SW 1271 (cell line): ENCODE measurements around the gene SETD4.
"Not testable (repeated sequence)": the region's sequence is repeated elsewhere in the genome, so short reads cannot be mapped to it uniquely, and the experiment has no call there.

ENCODE experiments used
- DNase-seq, 2 experiments: peaks; one replicate each; lab custom pipeline; 2025; lab: John Stamatoyannopoulos, UW

Gene SETD4

DNA sequence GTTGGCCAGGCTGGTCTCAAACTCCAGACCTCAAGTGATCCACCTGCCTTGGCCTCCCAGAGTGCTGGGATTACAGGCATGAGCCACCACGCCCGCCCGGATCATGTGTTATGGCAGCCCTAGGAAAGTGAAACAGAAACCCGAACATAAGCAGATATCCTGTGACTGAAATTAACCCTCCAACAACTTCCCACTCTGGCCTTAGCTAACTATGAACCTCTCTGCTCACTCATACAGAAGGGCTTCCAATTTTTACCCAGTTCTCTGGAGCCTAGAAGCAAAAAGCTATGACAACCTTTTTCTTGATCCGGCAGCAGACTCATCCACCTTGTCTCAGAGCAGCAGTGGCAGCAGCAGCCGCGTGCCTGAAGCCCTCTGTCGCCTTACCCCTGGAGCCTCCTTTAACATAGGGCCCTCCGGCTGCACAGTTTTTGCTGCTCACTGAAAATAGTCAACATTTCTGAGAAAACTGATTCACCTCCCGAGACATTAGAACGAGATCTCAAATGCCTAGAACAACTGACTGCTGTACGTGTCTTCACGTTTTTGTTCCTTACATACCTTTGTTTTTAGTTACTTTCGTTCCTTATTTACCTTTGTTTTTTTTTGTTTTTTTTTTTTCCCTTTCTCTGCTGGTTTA, 18.8 kb upstream of the SETD4 start:
- DNase-seq: no peak

DNA sequence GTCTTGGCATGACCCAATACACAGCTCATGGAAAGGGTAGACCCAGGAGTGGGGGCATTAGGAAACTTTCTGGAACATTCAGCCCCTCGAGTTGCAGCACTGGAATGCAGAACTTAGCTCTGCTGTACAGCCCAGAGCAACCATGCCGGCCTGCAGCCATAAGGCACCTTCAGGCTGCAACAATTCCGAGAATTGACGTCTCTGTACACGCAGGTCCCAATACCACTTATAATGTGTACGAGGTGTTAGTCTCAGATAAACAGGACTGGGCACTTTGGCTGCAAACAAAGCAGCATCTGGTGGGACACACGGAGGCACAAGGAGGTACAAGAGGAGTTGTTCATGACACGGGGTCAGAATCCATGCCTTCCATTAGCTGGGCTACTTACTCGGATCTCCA, 17.4 kb upstream of the SETD4 start:
- no peak for DNase-seq

DNA sequence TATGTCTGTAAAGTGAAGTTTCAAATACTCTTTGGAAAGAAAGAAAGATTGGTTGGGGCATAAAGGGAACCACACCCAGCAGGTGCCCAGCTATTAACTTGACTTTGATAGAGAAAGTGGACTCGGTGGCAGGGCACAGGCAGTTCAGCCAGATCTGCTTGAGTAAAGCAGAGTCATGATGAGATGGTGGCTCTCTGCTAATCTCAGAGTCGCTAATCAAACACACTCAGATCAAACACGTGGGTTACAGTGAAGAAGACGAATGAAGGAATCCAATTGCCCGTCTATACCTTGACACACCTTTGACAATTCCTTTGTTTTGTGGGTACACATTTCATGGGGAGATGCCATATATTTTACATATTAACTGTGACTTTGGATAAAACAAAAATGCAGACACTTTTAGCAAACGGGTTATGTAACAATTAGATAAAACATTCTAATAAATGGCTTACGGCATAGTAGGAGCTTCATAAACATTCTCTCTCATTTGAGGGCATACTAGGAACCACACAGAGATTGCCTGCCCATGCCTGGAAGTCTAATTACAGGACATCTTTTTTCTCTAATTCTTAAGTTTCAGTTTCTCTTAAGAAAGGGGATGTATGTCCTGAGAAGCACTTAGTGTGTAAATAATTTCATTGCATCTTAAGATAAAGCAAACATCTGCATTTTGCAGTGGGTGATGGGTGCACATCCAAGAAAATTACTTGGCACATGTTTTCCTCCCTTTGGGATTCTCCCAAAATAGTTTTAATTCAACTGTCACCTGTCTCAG, 16.7 kb upstream of the SETD4 start:
- no peak for DNase-seq

DNA sequence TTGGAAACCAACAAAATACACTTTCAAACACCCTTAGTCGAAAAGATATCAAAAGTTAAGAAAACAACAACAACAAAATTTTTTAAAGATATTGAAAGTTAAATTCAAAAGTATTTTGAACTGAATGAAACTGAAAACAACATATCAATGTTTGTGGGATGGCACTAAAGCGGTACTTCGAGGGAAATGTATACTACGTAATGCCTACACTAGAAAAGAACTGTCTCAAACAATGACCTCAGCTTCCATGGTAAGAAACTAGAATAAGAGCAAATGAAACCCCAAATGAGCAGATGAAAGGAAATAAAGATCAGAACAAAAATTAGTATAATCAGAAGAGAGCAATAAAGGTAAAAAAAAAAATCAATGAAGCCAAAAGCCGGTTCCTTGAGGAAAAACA, 15.6 kb upstream of the SETD4 start:
- DNase-seq: no peak

DNA sequence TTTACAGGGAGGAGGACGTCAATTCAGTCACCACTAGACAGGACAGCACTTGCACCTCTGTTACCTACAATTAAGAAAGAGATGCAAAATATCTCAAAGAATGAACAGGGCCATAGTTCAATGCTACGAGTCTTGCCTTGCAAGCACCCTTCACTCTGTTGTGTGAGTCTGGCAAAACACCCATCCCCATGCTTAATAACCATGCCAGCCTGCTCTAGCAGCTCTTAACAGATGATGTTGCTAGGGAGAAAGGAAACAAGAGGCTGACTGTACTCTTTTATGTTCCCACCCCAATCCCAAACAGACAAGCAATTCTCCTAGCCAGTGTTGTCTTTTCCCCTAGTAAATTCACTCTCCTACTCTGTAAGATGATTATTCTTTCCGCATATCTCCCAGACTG, 14.8 kb upstream of the SETD4 start:
- DNase-seq: no peak

DNA sequence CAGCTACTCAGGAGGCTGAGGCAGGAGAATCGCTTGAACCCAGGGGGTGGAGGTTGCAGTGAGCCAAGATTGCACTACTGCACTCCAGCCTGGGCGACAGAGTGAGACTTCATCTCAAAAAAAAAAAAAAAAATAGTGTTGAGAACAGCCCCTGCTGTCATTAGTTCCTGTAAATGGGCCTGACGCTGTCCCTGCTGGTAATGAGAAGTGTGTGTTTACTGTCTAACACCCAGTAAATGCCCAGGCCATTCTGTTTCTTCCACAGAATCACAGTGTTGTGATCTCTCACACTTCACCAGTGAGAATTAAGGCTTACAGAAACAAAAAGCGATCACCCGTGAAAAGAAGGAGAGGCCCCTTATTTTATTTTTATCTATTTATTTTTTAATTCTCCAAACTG, 13.6 kb upstream of the SETD4 start:
- not testable (repeated sequence) for DNase-seq

DNA sequence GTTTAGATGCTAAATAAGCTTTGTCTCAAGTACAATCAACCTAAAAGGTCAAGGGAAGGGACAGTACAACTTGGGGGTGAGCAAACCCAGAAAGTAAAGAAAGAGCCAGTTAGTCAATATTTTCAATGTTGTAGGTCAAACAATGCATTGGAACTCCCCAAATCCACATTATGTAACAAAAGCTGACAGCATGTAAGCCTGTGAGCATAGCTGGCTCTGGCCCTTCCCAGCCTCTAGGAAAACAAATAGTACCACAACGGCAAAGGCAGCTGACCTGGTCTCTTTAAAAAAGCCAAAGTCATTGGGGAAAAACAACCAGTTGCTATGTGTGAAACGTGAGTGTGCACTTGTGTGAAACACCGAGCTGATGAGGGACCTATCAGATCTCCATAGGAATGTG, 12.9 kb upstream of the SETD4 start:
- DNase-seq: no peak

DNA sequence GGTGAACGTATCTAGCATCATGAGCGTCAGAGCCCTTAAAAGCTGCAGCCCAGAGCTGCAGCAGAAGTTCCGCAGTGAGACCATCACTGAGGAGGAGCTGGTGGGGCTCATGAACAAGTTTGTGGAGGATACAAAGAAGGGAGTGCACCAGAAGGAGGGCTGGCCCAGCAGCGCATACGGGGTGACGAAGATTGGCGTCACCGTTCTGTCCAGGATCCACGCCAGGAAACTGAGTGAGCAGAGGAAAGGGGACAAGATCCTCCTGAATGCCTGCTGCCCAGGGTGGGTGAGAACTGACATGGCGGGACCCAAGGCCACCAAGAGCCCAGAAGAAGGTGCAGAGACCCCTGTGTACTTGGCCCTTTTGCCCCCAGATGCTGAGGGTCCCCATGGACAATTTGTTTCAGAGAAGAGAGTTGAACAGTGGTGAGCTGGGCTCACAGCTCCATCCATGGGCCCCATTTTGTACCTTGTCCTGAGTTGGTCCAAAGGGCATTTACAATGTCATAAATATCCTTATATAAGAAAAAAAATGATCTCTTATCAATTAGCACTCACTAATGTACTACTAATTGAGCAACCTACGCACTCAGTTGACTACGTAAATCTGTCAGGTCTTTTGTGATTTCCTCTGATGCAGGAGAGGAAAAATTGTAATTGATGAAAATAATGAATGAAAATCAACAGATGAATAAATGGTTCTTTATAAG, 12.3 kb upstream of the SETD4 start:
- no peak for DNase-seq

DNA sequence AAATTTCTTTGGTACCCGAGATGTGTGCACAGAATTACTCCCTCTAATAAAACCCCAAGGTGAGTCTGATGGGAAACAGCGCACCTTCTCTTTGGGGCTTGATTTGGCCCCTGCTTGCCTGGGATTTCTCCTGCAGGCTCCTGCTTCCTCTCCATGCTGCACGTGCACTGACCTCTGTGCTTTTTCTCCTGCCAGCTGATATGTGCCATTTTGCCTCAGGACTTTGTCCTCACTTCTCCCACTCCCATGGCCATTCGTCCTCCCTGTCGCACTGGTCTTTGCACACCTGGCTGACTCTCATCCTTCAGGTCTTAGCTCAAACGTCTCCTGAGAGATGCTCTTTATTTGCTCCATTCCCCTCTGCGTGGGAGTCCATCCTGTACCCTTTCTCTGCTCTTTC, 10.7 kb upstream of the SETD4 start:
- no peak for DNase-seq

DNA sequence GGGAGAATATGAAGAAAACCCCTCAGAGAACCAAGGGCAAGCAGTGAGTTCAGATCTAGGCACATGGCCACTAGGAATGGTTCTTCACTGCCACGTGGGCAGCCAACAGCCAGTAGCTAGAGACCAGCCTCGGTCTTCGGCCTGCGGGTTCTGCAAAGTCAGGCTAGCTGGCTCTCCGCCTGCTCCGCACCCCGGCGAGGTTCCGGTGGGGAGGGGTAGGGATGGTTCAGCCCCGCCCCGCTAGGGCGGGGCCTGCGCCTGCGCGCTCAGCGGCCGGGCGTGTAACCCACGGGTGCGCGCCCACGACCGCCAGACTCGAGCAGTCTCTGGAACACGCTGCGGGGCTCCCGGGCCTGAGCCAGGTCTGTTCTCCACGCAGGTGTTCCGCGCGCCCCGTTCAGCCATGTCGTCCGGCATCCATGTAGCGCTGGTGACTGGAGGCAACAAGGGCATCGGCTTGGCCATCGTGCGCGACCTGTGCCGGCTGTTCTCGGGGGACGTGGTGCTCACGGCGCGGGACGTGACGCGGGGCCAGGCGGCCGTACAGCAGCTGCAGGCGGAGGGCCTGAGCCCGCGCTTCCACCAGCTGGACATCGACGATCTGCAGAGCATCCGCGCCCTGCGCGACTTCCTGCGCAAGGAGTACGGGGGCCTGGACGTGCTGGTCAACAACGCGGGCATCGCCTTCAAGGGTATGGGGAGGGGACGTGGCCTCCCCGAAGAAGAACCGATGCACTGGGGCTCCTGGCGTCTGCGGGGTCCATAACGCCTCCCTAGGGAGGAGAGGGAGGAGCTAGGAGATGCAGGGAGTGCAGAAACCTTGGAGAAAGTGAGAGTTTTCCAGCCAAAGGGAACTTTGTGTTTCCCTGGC, 9.6 kb upstream of the SETD4 start, which contains the start of gene CBR1:
Gene CBR1, plus strand, starts transcription at position 312 of the 871 bp plus-strand sequence. Its CDS starts 92 bp downstream, at position 404.
- peak in 1 of 2 experiments; percentile 30 for DNase-seq

DNA sequence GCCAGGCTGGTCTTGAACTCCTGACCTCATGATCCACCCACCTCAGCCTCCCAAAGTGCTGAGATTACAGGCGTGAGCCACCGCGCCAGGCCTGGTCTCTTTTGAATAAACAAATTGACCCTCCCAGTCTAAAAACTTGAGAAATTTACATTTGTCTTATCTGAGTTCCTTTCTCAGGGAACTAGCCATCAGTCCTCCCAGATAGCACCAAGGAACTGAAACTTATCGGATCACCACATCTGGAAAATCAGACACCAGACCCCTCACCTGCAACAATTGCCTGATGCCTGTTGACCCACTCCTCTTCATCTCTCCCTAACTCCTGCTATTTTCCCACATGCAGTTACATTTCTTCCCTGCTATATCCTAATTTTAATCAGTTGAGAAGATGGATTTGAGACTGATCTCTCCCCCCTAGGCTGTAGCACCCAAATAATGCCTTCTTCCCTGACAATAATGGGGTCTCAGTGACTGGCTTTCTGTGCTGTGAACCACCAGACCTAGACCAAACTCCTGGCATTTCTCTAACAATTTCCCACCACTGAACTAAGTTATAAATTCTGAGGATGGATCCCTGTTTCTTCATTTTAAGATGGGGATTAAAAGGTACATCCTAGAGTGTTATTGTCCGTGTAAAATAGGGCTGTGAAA, 8.5 kb upstream of the SETD4 start:
- no peak for DNase-seq

DNA sequence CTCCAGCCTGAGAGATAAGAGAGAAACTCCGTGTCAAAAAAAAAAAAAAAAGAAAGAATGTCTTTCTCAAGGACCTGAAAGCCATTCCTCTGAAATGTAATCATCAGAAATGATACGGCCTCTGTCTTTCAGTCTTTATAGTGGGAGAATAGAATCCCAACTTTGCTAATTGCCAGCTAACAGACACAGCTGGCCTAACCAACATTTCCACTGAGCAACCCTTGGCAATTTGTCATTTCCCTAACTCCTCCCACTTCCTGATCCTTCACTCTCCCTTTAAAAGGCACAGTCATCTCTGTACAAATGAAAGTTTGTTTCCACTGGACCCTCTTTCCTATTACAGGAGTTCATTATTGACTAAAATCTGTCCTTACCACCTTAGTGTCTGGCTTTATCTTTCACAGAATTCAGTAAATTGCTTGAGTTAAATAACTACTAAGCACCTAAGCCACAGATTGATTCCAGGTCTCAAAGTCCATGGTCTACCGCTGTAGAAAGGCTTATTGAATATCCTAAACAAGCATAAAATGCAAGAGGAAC, 5.2 kb upstream of the SETD4 start:
- DNase-seq: peak in 1 of 2 experiments; percentile 8

DNA sequence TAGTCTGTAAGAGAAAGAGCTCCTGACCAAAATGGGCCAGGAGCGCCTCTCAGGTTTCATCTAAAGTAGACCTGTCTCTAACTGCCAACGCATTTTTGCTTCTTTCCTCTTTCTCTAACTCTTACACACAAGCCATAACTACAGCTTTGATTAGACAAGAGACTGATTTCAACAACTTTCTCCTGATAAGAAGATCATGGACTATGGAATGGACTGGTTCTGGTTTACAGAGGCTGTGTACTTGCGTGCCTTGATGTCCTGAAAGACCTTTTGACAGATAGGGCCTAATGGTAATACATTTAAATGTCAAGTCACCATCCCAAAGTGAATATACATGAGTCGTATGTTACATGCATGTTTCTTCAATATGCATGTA, 3.7 kb upstream of the SETD4 start:
- DNase-seq: no peak

DNA sequence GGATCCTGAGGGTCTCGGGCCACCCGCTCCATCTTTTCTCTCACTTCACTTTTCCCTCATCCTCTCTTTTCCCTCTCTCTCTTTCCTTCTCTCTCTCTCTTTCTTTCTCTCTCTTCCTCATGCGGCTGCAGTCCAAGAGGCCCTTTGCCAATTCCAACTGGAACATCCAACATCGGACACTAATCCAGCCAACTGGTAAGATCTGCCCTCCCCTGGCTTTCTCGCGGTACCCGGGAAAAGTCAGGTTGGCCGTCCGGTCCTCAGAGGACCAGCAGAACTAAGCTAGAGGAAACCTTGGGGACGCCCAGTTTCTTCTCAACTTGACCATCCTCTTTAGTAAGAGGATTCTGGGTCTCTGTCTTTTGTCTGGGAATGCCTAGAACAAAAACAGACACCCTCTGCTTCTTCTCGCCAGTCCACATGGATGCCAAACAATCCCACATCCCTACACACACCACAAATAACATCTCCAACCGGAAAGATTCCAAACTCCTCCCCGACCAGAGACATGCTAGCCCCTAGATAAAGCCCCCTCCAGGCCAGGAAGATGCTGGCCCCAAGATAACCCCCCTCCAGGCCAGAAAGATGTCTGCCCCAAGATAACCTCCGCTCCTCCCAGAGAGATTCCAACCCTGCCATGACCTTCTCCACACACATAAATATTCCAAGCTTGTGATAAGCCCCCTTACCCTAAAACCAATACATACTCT, 3.2 kb upstream of the SETD4 start:
- no peak for DNase-seq

DNA sequence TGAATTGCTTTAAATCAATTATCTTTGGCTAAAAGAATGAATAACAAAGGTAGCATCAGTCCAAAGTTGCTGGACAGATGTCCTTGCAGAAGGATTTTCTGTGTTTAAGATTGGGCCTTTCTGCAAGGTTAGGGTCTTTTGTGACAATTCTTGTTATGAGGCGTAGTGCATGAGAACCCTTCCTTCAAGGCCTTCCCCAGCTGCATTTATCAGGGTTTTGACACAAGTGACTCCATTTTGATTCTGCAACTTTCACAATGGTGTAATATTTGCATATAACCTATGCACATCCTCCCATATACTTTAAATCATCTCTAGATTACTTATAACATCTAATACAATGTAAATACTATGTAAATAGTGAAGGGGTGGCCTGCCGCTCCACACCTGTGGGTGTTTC, 1.1 kb upstream of the SETD4 start:
- DNase-seq: no peak

DNA sequence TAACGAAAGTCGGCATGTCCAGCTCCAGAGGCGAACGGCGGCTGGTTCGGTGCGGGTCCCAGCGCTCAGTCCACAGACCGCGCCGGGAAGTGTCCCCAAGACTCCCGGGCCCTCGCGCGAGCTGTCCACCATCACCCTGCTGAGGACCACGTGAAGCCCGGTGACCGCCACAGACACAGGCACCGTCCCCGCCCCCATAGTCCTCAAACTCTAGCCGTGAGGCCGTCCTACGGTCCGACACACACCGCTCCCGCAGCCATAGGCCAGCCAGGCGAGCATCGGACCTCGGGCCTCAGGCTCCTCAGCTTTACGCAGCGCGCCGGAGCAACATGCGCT, 535 bp downstream of the SETD4 start:
- DNase-seq: peak in 1 of 2 experiments; percentile 41

DNA sequence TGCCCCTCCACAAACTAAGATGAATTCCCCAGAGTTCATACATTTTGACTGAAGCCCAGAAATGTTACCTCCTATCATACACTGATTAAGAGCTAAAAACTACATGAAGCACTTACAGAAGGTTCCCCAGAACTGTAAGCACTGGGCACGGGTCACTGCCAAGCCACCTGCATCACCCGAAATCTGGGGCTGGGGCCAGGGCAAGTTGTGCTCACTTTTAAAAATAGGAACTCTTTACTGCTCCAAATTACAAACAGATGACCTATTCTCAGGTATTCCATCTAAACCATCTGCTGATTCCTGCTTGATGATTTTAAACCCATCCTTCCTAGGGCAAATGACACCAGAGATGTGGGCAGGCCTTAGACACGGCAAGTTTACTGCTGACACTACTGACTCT, 4.8 kb downstream of the SETD4 start:
- no peak for DNase-seq

DNA sequence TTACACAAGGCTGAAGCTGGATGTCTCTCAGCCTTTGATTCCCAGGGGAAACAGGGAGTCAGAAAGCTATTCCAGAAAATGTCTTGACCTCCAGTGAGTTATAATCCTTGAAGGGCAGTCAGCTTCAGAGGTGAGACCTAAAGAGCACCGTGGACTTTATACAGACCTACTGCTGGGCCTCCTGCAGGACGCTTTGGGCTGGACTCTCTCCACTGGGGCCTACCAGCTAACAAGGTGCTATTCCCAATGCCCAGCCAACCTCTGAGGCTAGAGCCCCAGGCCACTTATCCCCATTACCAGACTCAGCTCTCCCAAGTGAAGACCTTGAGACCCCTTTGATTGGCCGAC, 6.6 kb downstream of the SETD4 start:
- DNase-seq: no peak

DNA sequence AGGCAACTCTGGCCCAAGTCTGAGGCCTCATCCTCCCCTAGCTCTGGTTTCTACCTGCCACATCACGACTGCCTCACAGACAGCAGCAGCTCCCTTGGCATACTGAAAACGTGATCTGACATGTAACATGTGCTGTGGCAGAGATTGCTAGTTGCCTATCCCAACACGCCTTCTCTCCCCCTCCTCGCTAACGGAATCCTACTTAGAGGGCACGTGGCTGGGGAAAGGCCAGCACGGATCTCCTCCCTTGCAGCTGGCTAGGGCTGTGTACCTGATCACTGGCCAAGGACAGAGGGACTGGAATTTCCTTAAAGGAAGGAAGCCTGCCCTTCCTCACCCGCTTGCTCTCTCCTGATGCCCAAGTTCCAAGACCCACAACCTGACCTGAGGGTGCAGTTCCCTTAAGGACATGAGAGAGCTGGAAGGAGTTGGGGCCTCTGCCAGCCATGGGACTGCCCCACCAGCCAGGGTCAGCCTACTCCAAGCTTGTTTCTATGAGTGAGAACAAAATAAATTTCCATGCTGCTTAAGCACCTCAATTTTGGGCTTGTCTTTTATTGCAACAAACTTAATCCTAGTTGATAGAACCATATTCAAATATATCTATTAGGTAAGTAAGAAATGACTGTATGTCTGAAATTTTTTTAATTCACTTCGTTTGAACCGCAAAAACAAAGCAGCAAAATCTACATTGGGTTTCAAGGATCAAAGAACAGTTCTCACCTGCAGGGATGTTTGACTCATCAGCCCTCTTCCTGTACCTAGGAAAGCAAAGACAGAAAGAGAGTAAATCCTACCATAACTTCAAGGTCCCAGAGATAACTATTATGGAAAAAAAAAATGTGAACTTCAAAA, 7.2 kb downstream of the SETD4 start:
- no peak for DNase-seq

DNA sequence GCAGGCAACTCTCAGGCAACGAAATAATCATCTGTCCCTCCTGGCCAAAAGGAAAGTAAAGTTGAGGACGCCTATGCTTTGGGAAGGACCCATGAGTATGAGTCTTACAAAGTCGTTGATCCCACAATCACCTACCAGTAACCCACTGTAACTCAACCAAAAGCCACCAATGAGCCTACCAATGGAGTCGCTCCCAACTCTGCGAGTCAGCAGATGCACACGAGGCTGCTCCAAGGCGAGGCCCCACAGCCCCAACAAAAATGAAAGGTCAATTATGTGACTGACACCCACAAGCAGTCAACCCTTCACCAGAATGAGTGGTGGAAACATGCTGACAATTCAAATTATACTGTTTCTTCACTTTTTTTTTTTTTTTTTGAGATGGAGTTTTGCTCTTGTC, 12.0 kb downstream of the SETD4 start:
- no peak for DNase-seq
